ENCODE measurements around the gene REEP5. TPM values are rescaled to one million over a fixed set of nuclear protein-coding genes. Genes with fewer than 3 reads are reported as not detected.

The REEP5 gene
- total and polyA plus RNA-seq, 2 of the 8 experiments (the other 6 are each of a cell fraction or from before 2014, with no cell fraction given) = 58.3 to 94.3 TPM

DNA sequence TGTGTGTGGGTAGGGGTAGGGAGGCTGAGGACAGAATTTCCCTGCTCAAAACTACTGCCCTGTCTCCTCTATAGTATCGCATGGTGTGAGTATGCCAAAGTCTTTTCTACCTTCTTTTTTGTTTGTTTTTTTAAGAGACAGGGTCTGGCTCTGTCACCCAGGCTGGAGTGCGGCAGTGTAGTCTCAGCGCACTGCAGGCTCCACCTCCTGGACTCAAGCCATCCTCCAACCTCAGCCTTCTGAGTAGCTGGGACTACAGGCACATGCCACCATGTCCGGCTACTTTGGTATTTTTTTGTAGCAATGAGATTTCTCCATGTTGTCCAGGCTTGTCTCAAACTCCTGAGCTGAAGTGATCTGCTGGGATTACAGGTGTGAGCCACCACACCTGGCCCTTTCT, 58.5 kb downstream of the REEP5 start (continued):
- TF ChIP-seq KDM4A (IDR thresholded peaks at IDR 0.05; ENCODE audit: low read depth, low read length, severe bottlenecking) = no peak
- no peak for TF ChIP-seq POLR2AphosphoS5 (IDR thresholded peaks at IDR 0.05; ENCODE audit: low read depth, low read length)
